Natural killer cell (primary cell): ENCODE results near the gene TEAD4. TPM values are rescaled to one million over a fixed set of nuclear protein-coding genes. Genes with fewer than 3 reads are reported as not detected.

Experiments
- ATAC-seq, 3 donors: fragments of 150-1000 bp in 2 of 3; fragments of 200-7000 bp in 1 of 3; cut with Tn5 transposase; 1 replicate in 1 of 3; 2 replicates in 2 of 3; pipeline ENCODE4 v1.10.0; 2021; ENCODE audit warnings: mild to moderate bottlenecking in 2 of 3, moderate library complexity in 2 of 3
- DNase-seq, 2 donors: peaks; one replicate each; pipeline versions ENCODE4 v3.0.0 to v3.0.0-alpha.2; 2013 to 2021; ENCODE audit warnings: mixed read lengths in 1 of 2
- H3K27ac ChIP-seq: one replicate; pipeline ENCODE4 v1.5.1; 2013; ENCODE audit warnings: mild to moderate bottlenecking, low read length
- H3K27me3 ChIP-seq: one replicate; pipeline ENCODE4 v1.6.1; 2013; ENCODE audit warnings: low read length; ENCODE audit not compliant: control insufficient read depth, insufficient read depth
- H3K36me3 ChIP-seq: one replicate; pipeline ENCODE4 v1.6.1; 2013; ENCODE audit warnings: low read length; ENCODE audit not compliant: control insufficient read depth, insufficient read depth
- H3K4me1 ChIP-seq: one replicate; pipeline ENCODE4 v1.6.1; 2013; ENCODE audit warnings: low read length; ENCODE audit not compliant: control insufficient read depth, insufficient read depth
- H3K4me3 ChIP-seq: one replicate; pipeline ENCODE4 v1.5.1; 2013; ENCODE audit warnings: low read length
- H3K9me3 ChIP-seq: one replicate; pipeline ENCODE4 v1.6.1; 2013; ENCODE audit warnings: low read length; ENCODE audit not compliant: control insufficient read depth, insufficient read depth
- H3K27ac Mint-ChIP-seq, 2 donors: one replicate each; pipeline ENCODE4 v1.8.0; 2022; ENCODE audit warnings: mild to moderate bottlenecking in 2 of 2, mixed read lengths in 2 of 2, moderate library complexity in 1 of 2
- H3K27me3 Mint-ChIP-seq, 2 donors: one replicate each; pipeline ENCODE4 v1.8.0; 2022; ENCODE audit warnings: low read depth in 2 of 2, mixed read lengths in 2 of 2
- H3K36me3 Mint-ChIP-seq: one replicate; pipeline ENCODE4 v1.8.0; 2022; ENCODE audit warnings: mixed read lengths
- H3K4me1 Mint-ChIP-seq, 2 donors: one replicate each; pipeline ENCODE4 v1.8.0; 2022; ENCODE audit warnings: mixed read lengths in 2 of 2
- H3K4me3 Mint-ChIP-seq: one replicate; pipeline ENCODE4 v1.8.0; 2022; ENCODE audit warnings: mild to moderate bottlenecking, moderate library complexity, mixed read lengths
- H3K9me3 Mint-ChIP-seq, 2 donors: one replicate each; pipeline ENCODE4 v1.8.0; 2022; ENCODE audit warnings: mixed read lengths in 2 of 2
- WGBS: methylation state at CpG from one replicate; pipeline ENCODE4 v1.1.7; 2013; ENCODE audit warnings: missing lambda C conversion rate; ENCODE audit not compliant: insufficient coverage; 5-methylcytosine and 5-hydroxymethylcytosine counted together
- intact Hi-C: fragments of 100-400 bp; cut with micrococcal nuclease; formaldehyde crosslinking; loops from one replicate; pipeline ENCODE4 v1.14.2; 2022
- total RNA-seq, 4 donors: library from RNA; stranded (reverse); fragments of 120-200 nt in 1 of 4; gene quantifications; one replicate each; pipeline versions ENCODE4 v1.2.3 to v1.2.4, GENCODE V29; 2013 to 2022
- TF ChIP-seq, protein P1 (sequence below): fragments of 200-600 bp; IDR thresholded peaks from one replicate; pipeline ENCODE4 v1.8.0; 2022; ENCODE audit warnings: antibody characterized with exemption

The TEAD4 gene
- total RNA-seq, 3 donors from 2014 or later (not counting 1 experiment from before 2014, with no cell fraction given) = not detected

GRCh38 chr12:2997989-2998670, 38.9 kb downstream of the TEAD4 start:
- intact Hi-C loops = no loop called here
- 93% methylated on average over 14 of the region's 15 CpGs for WGBS
- Histone ChIP-seq H3K27ac (no peak overlapping the region), H3K4me3 (no peak overlapping the region), H3K27me3 (no peaks in the 10 kb centered on the region), H3K9me3 (no peaks in the 10 kb centered on the region), H3K4me1 (no peaks in the 10 kb centered on the region), H3K36me3 (no peaks in the 10 kb centered on the region)
- no peak overlapping the region for H3K27ac Mint-ChIP-seq
- H3K9me3 Mint-ChIP-seq = no peaks in the 10 kb centered on the region
- ATAC-seq (no peak), DNase-seq (no peak)
- H3K27me3 Mint-ChIP-seq = peaks cover 0 to 3% of the 10 kb centered on the region in 2 donors
- H3K4me1 Mint-ChIP-seq = no peaks in the 10 kb centered on the region
- no peaks in the 10 kb centered on the region for H3K36me3 Mint-ChIP-seq
- no peak overlapping the region for H3K4me3 Mint-ChIP-seq
- TF ChIP-seq, protein P1, sequence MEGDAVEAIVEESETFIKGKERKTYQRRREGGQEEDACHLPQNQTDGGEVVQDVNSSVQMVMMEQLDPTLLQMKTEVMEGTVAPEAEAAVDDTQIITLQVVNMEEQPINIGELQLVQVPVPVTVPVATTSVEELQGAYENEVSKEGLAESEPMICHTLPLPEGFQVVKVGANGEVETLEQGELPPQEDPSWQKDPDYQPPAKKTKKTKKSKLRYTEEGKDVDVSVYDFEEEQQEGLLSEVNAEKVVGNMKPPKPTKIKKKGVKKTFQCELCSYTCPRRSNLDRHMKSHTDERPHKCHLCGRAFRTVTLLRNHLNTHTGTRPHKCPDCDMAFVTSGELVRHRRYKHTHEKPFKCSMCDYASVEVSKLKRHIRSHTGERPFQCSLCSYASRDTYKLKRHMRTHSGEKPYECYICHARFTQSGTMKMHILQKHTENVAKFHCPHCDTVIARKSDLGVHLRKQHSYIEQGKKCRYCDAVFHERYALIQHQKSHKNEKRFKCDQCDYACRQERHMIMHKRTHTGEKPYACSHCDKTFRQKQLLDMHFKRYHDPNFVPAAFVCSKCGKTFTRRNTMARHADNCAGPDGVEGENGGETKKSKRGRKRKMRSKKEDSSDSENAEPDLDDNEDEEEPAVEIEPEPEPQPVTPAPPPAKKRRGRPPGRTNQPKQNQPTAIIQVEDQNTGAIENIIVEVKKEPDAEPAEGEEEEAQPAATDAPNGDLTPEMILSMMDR = no peak

DNA sequence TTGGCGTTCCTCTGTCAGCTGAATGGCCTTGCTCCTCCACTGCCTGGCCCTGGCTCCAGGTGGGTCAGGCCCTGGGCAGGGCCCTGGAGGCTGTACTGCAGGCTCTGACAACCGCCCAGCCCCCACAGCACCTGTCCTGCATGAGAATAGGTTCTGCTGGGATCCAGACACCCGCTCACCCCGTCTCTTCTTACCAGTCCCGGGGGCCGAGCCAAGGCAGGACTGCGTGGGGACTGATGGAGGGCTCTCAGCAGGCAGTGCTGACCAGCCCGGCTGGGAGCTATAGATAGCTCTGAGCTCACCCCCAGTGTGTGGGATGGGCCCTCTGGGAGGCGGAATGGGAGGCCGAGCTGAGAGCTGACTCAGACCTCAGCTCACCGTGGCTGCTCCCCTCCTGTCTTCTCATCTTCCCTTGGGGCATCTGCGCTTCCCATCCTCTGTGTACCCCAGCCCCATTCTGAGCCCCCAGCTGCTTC, 39.6 kb downstream of the TEAD4 start:
- TF ChIP-seq, protein P1 = no peak
- H3K9me3 Mint-ChIP-seq = no peaks in the 10 kb centered on the region
- no peaks in the 10 kb centered on the region for H3K4me1 Mint-ChIP-seq
- Histone ChIP-seq H3K27me3 (no peaks in the 10 kb centered on the region), H3K4me1 (no peaks in the 10 kb centered on the region), H3K36me3 (no peaks in the 10 kb centered on the region), H3K27ac (no peak overlapping the region), H3K4me3 (no peak overlapping the region), H3K9me3 (no peaks in the 10 kb centered on the region)
- intact Hi-C loops = no loop called here
- ATAC-seq (no peak), DNase-seq (no peak)
- no peaks in the 10 kb centered on the region for H3K36me3 Mint-ChIP-seq
- H3K27me3 Mint-ChIP-seq = peaks cover 0 to 3% of the 10 kb centered on the region in 2 donors
- H3K4me3 Mint-ChIP-seq = no peak overlapping the region
- 87% methylated on average over 12 of the region's 12 CpGs for WGBS
- H3K27ac Mint-ChIP-seq = no peak overlapping the region

DNA sequence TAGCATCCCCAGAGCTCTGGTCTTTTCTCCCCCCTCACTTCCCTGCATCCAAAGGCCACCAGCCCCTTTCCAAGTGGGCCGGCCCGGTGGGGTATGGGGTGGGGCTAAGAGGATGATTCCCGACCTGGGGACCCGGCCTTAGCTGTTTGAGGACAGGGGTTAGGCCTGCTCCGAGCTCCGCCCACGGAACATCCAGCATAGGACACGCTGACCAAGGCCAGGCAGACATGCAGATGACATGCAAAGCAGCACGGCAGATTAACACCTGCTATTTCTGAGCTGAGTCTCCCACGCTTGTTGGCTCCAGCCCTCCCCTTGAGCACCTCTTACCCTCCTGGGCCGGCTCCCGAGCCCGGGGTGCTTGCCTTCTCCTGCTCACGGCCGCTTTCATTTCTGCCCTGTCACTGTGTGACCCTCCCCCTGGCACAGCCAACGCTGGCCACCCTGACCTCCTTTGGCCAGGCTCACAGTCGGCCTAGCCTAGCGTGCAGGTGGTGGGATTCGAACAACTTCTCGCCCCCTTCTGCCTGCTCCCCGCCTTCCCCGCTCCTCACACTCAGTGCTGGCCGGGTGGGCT, 40.2 kb downstream of the TEAD4 start:
- no peak overlapping the region for H3K27ac ChIP-seq
- H3K4me3 ChIP-seq = no peak overlapping the region
- no peaks in the 10 kb centered on the region for H3K9me3 ChIP-seq
- Mint-ChIP-seq H3K9me3 (no peaks in the 10 kb centered on the region), H3K27ac (no peak overlapping the region), H3K4me1 (no peaks in the 10 kb centered on the region), H3K27me3 (peaks cover 0 to 3% of the 10 kb centered on the region in 2 donors), H3K4me3 (no peak overlapping the region), H3K36me3 (no peaks in the 10 kb centered on the region)
- TF ChIP-seq, protein P1 = no peak
- H3K4me1 ChIP-seq = no peaks in the 10 kb centered on the region
- WGBS = 86% methylated on average over 21 of the region's 23 CpGs
- intact Hi-C loops = no loop called here
- H3K27me3 ChIP-seq = no peaks in the 10 kb centered on the region
- DNase-seq (no peak), ATAC-seq (no peak)
- no peaks in the 10 kb centered on the region for H3K36me3 ChIP-seq
